22Rv1 (cell line): ENCODE measurements around the gene FBLN5.

ENCODE experiments used
- CTCF ChIP-seq: fragments of 450-650 bp; IDR thresholded peaks from 2 replicates; pipeline ENCODE4 v1.5.1; 2017; ENCODE audit warnings: mild to moderate bottlenecking
- ZFX ChIP-seq: fragments of 450-650 bp; IDR thresholded peaks from 2 replicates; pipeline ENCODE4 v1.6.1; 2017; ENCODE audit warnings: antibody characterized with exemption, borderline replicate concordance

GRCh38 chr14:91918186-91918883 is 29.2 kb downstream of the FBLN5 start:
- TF ChIP-seq CTCF (no peak), ZFX (no peak)
